ENCODE measurements around the gene PFN1. TPM values are rescaled to one million over a fixed set of nuclear protein-coding genes. Genes with fewer than 3 reads are reported as not detected.
"Not testable (repeated sequence)": the region's sequence is repeated elsewhere in the genome, so short reads cannot be mapped to it uniquely, and the experiment has no call there.

The PFN1 gene
- total RNA-seq, 1 donor from 2014 or later: 811 TPM

DNA sequence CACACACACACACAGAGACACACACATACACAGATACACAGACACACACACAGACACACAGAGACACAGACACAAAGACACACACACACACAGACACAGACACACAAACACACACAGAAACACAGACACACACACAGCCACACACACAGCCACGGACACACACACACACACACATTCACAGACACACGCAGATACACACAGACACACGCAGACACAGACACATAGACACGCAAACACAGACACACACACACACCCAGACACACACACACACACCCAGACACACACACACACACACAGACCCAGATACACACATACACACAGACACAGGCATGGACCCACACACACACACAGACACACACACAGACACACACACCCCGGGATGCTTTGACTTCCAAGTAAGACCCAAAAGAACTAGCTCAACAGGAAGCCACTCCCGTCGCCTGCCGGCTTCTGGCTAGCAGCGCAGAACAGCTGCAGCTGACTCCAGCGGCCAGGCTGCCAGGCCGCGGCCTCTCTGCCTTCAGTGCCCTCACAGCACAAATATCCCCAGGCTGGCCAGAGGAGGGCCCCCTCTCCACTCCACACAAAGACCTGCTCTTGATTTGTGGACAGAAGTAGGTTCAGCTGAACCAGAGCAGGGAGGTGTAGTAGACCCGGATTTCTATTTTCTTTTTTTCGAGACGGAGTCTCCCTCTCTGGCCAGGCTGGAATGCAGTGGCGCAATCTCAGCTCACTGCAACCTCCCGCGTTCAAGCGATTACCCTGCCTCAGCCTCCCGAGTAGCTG is 39.4 kb downstream of the PFN1 start:
- Histone ChIP-seq H3K27ac (peak overlapping the region; percentile 69), H3K9me3 (no peaks in the 10 kb centered on the region), H3K4me1 (peaks cover 18% of the 10 kb centered on the region), H3K4me3 (no peak overlapping the region), H3K36me3 (no peaks in the 10 kb centered on the region), H3K27me3 (no peaks in the 10 kb centered on the region)
- DNase-seq (ENCODE audit: extremely low spot score in 2 of 2): no peak
- intact Hi-C loops (cut with DNase I): loop anchor here (5.0 to 10.0 kb wide), 2 partner anchors 73 to 156 kb away; no protein-coding TSS in a partner anchor
- TF ChIP-seq POLR2AphosphoS5 (IDR thresholded peaks at IDR 0.05; ENCODE audit: insufficient read depth in 1 of 2, low read depth in 1 of 2): peak; percentile 54 to 63
- TF ChIP-seq CTCF (IDR thresholded peaks at IDR 0.05): peak; percentile 24 to 71 (median 36)
- TF ChIP-seq POLR2A (IDR thresholded peaks at IDR 0.05): no peak

DNA sequence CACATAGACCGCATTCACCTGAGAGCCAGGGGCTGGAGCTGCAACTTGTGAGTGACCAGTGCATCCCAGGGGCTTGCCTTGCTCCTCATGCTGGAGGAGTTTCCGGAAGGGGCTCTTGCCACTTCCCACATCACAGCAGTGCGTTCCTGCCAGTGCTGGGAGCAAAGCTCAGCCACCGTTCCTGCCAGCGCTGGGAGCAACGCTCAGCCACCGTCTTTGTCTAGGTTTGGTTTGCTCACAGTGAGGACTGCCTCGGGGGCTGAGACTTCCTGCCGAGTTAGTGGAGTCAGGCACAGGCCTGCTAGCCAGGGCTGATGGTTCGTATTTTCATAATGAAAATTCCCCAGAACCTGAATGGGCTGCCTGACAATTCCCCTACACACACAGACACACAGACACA is 40.0 kb downstream of the PFN1 start:
- DNase-seq (ENCODE audit: extremely low spot score in 2 of 2): no peak
- intact Hi-C loops (cut with DNase I): loop anchor here (5.0 to 10.0 kb wide), 2 partner anchors 74 to 156 kb away; no protein-coding TSS in a partner anchor

GRCh38 chr17:4906642-4907041 is 41.7 kb downstream of the PFN1 start:
- H3K9me3 ChIP-seq; H3K27me3 ChIP-seq; DNase-seq (ENCODE audit: extremely low spot score in 2 of 2); H3K36me3 ChIP-seq; H3K27ac ChIP-seq; H3K4me3 ChIP-seq: not testable (repeated sequence)
- intact Hi-C loops (cut with DNase I): loop anchor here (5.0 to 10.0 kb wide), 2 partner anchors 76 to 158 kb away; no protein-coding TSS in a partner anchor
- peaks cover 27% of the 10 kb centered on the region for H3K4me1 ChIP-seq

More for the DNA sequence above, 40.0 kb downstream of the PFN1 start:
- Histone ChIP-seq H3K27me3 (no peaks in the 10 kb centered on the region), H3K9me3 (no peaks in the 10 kb centered on the region), H3K4me3 (no peak overlapping the region), H3K36me3 (no peaks in the 10 kb centered on the region), H3K27ac (peak overlapping the region; percentile 69), H3K4me1 (peaks cover 21% of the 10 kb centered on the region)
- no peak for TF ChIP-seq POLR2AphosphoS5 (IDR thresholded peaks at IDR 0.05; ENCODE audit: insufficient read depth in 1 of 2, low read depth in 1 of 2)

DNA sequence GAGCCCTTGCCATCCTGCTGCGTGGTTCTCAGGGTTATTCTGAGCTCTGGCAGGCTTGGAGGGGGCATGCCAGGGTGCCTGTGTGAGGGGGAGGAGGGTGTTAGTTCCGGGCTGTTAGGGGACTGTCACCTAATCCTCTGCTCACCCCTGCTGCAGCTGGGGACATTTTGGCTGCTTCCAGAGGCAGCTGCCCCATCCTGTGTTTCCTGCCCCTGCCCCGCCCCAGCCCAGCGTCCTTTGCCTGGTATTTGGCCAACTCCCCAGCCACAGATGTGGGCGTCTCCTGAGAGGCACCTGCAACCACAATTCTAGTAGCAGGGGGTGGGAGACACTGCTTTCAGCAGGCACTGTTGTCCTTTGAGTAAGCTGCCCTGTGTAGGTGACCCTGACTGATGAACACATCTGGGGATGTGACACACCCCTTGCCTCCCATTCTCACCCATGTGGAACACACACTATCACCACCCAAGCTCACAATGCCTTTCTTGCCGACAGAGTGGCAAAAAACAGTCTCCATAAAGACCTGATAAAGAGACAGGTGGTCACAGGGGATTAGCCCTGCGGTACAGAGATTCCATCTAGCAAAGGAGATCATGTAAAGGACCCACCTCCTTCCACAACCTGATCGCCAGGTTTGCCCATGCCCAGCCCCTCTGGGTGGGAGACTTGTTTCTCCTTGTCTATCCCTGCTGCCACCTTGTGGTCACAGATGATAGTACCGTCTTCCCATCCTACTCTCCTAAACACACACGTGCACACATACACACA is 45.1 kb downstream of the PFN1 start, which contains the start of gene CHRNE:
Gene CHRNE, minus strand, starts transcription at position 48 of the 768 bp plus-strand sequence. Its CDS starts 35 bp downstream, at position 13.
- TF ChIP-seq CTCF (IDR thresholded peaks at IDR 0.05) (peak in 2 of 3 experiments; percentile 27 to 69), POLR2A (IDR thresholded peaks at IDR 0.05) (no peak)
- Histone ChIP-seq H3K4me3 (no peak within 1 kb of the TSS), H3K9me3 (no peaks in the 10 kb centered on the region), H3K36me3 (no peaks in the 10 kb centered on the region), H3K27me3 (no peaks in the 10 kb centered on the region), H3K4me1 (peaks cover 32% of the 10 kb centered on the region), H3K27ac (peak within 1 kb of the TSS; percentile 42)
- intact Hi-C loops (cut with DNase I): loop anchor here (10.0 kb wide), 1 partner anchor 162 kb away; no protein-coding TSS in a partner anchor
- no peak for DNase-seq (ENCODE audit: extremely low spot score in 2 of 2)

GRCh38 chr17:4902540-4902939 is 45.8 kb downstream of the PFN1 start:
- no peak for DNase-seq (ENCODE audit: extremely low spot score in 2 of 2)
- H3K27me3 ChIP-seq: no peaks in the 10 kb centered on the region
- no peak overlapping the region for H3K4me3 ChIP-seq
- peak overlapping the region; percentile 42 for H3K27ac ChIP-seq
- intact Hi-C loops (cut with DNase I): loop anchor here (10.0 kb wide), 1 partner anchor 162 kb away; no protein-coding TSS in a partner anchor
- H3K36me3 ChIP-seq: peaks cover 0 to 1% of the 10 kb centered on the region in 2 donors
- TF ChIP-seq POLR2A (IDR thresholded peaks at IDR 0.05) (no peak), POLR2AphosphoS5 (IDR thresholded peaks at IDR 0.05; ENCODE audit: insufficient read depth in 1 of 2, low read depth in 1 of 2) (no peak), CTCF (IDR thresholded peaks at IDR 0.05) (no peak)
- H3K9me3 ChIP-seq: no peaks in the 10 kb centered on the region
- peaks cover 29% of the 10 kb centered on the region for H3K4me1 ChIP-seq
